Lower leg skin (tissue), 4 donors: Measurements from ENCODE around the gene NTPCR. TPM values are rescaled to one million over a fixed set of nuclear protein-coding genes. Genes with fewer than 3 reads are reported as not detected.

ENCODE experiments used
- DNase-seq, 2 donors: peaks; one replicate each; pipeline ENCODE4 v3.0.0-alpha.2; 2019; ENCODE audit warnings: low spot score in 2 of 2
- H3K4me3 ChIP-seq: fragments of 200-600 bp; sonication (generic); 2 replicates; pipeline ENCODE4 v1.5.1; 2017; ENCODE audit warnings: mild to moderate bottlenecking, low read depth; ENCODE audit not compliant: poor library complexity, severe bottlenecking
- CTCF ChIP-seq, 3 donors: fragments of 450-650 bp; IDR thresholded peaks; one replicate each; pipeline ENCODE4 v1.5.1; 2016; ENCODE audit warnings: antibody characterized with exemption in 3 of 3, mild to moderate bottlenecking in 3 of 3, moderate library complexity in 2 of 3
- POLR2A ChIP-seq, 2 donors: fragments of 450-650 bp; IDR thresholded peaks; one replicate each; pipeline ENCODE4 v1.6.1; 2016 to 2017; ENCODE audit warnings: antibody characterized with exemption in 2 of 2, mild to moderate bottlenecking in 1 of 2, moderate library complexity in 1 of 2
- WGBS, 2 donors: methylation state at CpG; one replicate each; pipeline ENCODE4 v1.1.5; 2018; 5-methylcytosine and 5-hydroxymethylcytosine counted together
- intact Hi-C: fragments of 100-400 bp; cut with DNase I; formaldehyde crosslinking; loops from one replicate; pipeline ENCODE4 v1.15.0; 2023; ENCODE audit warnings: low total_unique reads
- total RNA-seq, 4 donors: library from RNA; depleted of rRNA; stranded (reverse); fragments of >200 nt; gene quantifications; one replicate each; pipeline ENCODE4 v1.1.0, GENCODE V29; 2016

NTPCR gene
- total RNA-seq, 4 donors from 2014 or later = 17.8 to 28.5 (median 21.8) TPM

DNA sequence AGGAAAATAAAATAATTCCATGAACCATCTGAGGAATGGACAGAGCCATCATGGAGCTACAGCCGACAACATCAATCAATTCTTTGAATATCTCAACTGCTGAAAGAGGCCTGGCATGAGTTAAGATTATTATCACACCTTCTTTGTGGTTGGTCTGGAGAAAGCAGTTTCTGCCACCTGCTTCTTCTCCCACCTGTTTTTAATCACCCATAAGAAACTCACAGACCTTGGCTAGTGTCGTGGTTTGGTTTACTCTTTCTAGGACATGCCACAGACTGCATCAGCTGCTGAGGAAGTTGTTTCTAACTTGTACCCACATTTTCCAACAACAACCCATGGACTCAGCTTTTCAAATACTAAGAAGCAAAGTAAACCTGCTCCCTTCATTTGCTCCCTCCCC lies 65.6 kb downstream of the NTPCR start:
- TF ChIP-seq POLR2A (IDR thresholded peaks at IDR 0.05) = no peak
- TF ChIP-seq CTCF (IDR thresholded peaks at IDR 0.05) = no peak
- no peak for DNase-seq
- H3K4me3 ChIP-seq = no peak overlapping the region
- intact Hi-C loops = no loop called here
- 78 to 82% methylated on average over 2 of the region's 2 CpGs for WGBS, 2 donors

DNA sequence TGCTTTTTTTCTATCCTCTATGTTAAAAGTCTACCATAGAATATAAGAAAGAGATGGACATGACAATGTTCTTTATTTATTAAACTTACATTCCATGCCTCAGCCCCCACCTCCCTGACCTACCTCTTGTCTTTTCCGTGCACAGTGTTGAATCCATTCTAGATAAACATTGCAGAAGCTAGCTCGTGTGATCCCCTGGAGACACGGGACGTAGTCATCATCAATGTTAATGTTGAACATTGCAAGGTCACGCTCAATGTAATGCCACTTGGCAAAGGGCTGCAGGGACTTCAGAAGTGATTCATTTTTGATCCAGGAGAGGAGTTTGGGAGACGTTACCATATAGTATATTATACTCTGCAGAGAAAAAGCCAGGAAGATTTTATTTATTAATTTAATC lies 66.4 kb downstream of the NTPCR start:
- DNase-seq = no peak
- H3K4me3 ChIP-seq = no peak overlapping the region
- intact Hi-C loops = no loop called here
- WGBS, 2 donors = 90 to 98% methylated on average over 6 of the region's 6 CpGs
- no peak for TF ChIP-seq CTCF (IDR thresholded peaks at IDR 0.05)
- no peak for TF ChIP-seq POLR2A (IDR thresholded peaks at IDR 0.05)

- no peak overlapping the region for H3K4me3 ChIP-seq
- TF ChIP-seq CTCF (IDR thresholded peaks at IDR 0.05) = no peak
- no peak for TF ChIP-seq POLR2A (IDR thresholded peaks at IDR 0.05)
- intact Hi-C loops = no loop called here
- 91 to 96% methylated on average over 3 of the region's 3 CpGs for WGBS, 2 donors
- DNase-seq = no peak
Observed at GRCh38 chr1:233019083-233019482, 68.7 kb downstream of the NTPCR start.

DNA sequence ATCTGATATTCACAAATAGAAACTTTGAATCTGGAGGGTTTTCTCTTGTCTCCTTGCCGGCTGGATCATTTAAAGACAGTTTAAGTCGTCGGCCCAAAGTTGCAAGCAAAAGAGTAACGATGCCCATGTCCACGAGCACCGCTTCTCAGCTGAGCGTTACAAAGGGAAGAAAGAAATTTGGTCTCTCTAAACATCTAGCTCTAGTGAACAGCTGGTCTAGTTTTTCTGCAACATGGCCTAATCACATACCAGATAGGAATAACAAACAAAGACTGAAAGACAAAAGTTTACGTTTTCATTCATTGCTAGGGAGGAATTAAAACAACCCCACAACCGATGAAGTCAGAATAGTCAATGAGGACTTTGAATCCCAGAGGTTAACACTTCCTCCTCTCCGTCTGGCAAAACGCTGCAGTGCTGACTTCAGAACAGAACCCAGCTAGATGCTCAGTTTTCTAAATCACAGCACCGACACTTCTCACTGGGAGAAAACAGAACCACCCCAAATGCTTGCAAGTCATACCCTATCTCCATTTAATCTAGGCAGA lies 69.4 kb downstream of the NTPCR start:
- TF ChIP-seq POLR2A (IDR thresholded peaks at IDR 0.05) = no peak
- TF ChIP-seq CTCF (IDR thresholded peaks at IDR 0.05) = no peak
- 78 to 84% methylated on average over 12 of the region's 12 CpGs for WGBS, 2 donors
- intact Hi-C loops = no loop called here
- DNase-seq = no peak
- H3K4me3 ChIP-seq = no peak overlapping the region

DNA sequence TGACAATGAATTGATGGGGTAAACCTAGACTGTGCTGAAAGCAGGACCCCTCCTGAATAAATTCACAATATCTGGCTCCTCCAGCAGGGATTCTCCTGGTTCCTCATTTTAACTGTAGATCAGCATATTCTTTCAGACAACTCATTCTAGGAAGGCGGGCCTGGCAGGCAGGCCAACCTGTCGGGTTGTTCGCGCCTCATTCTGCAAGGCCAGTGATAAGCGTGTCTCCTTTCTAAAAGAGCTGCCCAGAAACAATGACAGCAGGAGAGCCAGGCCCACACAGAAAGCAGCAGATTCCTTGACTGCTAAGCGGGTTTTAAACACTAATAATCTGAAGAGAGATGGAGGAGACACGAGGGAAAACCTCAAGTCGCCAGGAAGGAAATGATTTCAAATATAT lies 70.0 kb downstream of the NTPCR start:
- no peak for DNase-seq
- TF ChIP-seq CTCF (IDR thresholded peaks at IDR 0.05) (no peak), POLR2A (IDR thresholded peaks at IDR 0.05) (no peak)
- 64 to 72% methylated on average over 8 of the region's 8 CpGs for WGBS, 2 donors
- no peak overlapping the region for H3K4me3 ChIP-seq
- intact Hi-C loops = no loop called here

- WGBS, 2 donors = 84 to 97% methylated on average over 2 of the region's 2 CpGs
- intact Hi-C loops = no loop called here
- TF ChIP-seq CTCF (IDR thresholded peaks at IDR 0.05) (no peak), POLR2A (IDR thresholded peaks at IDR 0.05) (no peak)
- no peak overlapping the region for H3K4me3 ChIP-seq
- DNase-seq = no peak
Observed at GRCh38 chr1:233022246-233022645, 71.8 kb downstream of the NTPCR start.
